Measurements from ENCODE around the gene POU2AF2.
"Not testable (repeated sequence)": the region's sequence is repeated elsewhere in the genome, so short reads cannot be mapped to it uniquely, and the experiment has no call there.

POU2AF2 gene

DNA sequence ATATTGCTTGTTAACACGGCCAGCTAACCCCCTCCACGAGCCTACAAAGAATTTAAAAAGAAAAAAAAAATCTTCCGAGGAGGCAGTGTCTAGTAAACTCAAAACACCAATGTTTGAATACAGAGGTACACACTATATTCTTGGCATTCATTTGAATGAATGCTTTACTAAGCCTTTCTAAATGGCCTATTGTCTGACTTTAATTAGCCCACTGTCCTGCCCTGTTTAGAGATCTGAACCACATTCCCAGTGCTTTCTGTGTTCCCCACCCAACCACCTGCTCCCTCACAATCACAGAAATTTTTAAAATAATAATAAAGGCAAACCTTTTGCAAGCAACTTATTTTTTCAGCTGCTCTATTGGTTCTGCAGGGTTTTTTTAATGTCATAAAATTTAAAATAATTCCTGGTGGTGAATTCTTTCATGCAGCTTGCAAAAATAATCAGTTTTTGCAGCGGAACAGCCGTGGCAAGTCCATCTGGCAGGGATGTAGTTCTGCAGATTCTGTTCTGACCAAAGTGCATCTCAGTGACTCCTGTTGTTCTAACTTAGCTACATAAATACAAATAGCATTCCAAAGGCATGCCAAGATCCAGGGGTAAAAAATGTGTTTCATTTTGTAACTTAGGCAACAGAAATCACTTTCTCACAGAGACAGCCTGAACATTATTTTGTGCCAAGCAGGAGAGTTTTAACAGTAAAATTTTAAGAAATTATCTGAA lies 23.8 kb downstream of the POU2AF2 start:
- DNase-seq (ENCODE audit: low read depth) = no peak
- no peak overlapping the region for H3K4me3 ChIP-seq (ENCODE audit: low read depth, low read length)
- TF ChIP-seq, protein P1, sequence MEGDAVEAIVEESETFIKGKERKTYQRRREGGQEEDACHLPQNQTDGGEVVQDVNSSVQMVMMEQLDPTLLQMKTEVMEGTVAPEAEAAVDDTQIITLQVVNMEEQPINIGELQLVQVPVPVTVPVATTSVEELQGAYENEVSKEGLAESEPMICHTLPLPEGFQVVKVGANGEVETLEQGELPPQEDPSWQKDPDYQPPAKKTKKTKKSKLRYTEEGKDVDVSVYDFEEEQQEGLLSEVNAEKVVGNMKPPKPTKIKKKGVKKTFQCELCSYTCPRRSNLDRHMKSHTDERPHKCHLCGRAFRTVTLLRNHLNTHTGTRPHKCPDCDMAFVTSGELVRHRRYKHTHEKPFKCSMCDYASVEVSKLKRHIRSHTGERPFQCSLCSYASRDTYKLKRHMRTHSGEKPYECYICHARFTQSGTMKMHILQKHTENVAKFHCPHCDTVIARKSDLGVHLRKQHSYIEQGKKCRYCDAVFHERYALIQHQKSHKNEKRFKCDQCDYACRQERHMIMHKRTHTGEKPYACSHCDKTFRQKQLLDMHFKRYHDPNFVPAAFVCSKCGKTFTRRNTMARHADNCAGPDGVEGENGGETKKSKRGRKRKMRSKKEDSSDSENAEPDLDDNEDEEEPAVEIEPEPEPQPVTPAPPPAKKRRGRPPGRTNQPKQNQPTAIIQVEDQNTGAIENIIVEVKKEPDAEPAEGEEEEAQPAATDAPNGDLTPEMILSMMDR (IDR thresholded peaks at IDR 0.05; ENCODE audit: insufficient read depth, low read depth, low read length, missing control alignments) = no peak

DNA sequence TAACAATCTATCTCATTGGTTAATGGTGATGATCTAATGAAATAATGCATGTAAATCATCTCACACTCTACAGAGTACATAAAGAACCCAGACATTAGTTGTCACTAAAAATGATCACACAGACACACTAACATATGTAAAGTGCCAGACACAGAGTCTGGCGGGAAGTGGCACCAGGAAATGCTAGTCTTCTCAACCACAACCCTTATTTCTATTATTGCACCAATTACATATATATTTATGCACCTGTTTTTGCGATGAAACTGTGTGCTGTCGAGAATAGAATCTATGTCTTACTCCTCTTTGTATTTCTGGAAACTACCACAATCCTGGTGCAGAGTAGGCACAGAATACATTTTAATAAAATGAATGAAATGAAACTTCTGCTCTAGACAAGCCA lies 26.9 kb downstream of the POU2AF2 start:
- TF ChIP-seq, protein P1 (IDR thresholded peaks at IDR 0.05; ENCODE audit: insufficient read depth, low read depth, low read length, missing control alignments) = no peak
- no peak overlapping the region for H3K4me3 ChIP-seq (ENCODE audit: low read depth, low read length)
- DNase-seq (ENCODE audit: low read depth) = no peak

DNA sequence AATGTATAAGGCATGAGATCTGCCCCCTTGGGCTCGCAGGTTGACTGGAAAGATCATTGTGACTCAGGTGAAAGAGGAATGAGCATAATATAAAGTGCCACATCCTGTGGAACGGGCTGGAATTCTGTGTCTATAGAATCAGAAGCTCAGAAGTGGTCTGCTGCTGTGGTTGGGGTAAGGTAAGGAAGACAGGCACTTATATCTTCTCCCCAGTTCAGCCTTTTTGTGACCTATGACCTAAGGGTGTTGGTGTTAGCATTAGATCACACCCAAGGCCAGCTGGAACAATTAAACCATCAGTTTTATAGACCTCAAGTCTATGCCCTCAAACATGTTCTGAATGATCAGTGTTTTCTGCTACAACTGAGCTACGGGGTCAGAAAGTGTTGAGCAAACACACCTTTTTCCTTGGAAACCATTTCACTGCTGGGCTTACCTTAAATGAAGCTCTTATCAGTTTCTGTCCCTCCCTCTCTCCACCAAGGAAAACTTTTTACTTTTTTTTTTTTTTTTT lies 37.1 kb downstream of the POU2AF2 start:
- TF ChIP-seq, protein P1 (IDR thresholded peaks at IDR 0.05; ENCODE audit: insufficient read depth, low read depth, low read length, missing control alignments) = no peak
- no peak for DNase-seq (ENCODE audit: low read depth)
- H3K4me3 ChIP-seq (ENCODE audit: low read depth, low read length) = no peak overlapping the region

DNA sequence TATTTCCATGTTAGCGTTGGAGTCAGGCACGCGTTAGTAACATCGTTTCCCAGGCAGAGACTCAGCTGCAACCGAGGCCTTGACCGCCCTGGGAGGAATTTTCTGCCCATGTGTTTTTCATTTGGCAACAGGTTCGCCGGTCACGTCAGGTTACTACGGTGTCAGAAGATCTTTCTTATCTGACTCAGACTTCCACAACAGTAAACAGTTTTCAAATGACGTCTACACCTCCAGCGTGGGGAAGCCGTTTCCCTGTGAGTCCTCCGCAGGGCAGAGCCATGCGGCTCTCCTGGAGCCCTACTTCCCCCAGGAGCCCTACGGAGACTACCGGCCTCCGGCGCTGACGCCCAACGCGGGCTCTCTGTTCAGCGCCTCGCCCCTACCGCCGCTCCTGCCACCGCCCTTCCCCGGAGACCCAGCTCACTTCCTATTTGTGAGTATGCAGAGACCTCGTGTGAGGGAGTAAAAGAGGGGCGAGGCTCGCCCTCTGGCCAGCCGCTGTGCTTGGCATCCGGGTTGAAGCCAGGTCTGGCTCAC lies 38.5 kb downstream of the POU2AF2 start:
- H3K4me3 ChIP-seq (ENCODE audit: low read depth, low read length) = no peak overlapping the region
- TF ChIP-seq, protein P1 (IDR thresholded peaks at IDR 0.05; ENCODE audit: insufficient read depth, low read depth, low read length, missing control alignments) = no peak
- no peak for DNase-seq (ENCODE audit: low read depth)

DNA sequence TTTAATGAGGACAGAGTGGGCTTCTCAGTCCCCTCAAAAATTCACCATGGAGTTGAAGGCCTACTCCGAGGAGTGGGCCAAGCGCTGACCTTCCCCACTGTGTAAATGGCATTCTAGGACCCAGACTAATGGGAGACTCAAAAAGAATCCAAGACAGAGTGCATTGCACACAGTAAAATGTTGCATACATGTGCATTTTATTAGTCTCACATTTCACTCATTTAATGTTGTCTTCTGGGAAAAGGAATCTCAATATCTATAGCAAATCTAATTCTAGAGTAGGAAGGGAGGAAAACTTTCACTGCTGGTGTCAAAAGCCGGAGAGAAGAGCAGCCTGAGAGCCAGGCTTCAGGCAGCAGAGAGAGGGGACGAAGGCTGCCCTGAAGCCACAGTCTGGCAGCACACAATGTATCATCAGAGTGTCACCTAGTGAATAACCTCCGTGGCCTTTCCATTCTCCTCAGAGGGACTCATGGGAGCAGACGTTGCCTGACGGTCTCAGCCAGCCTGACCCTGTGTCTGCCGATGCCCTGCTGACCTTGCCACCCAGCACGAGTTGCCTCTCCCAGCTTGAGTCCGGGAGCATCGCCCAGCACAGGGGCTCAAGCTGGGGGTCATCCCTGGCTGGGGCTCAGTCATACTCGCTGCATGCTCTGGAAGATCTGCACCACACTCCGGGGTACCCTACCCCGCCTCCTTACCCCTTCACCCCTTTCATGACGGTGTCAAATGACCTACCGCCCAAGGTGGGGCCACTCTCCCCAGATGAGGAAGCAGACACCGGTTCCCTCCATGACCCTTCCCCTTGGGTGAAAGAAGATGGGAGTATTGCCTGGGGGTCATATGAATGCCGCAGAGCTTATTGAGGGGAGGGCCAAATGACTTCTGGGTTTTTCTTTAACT lies 39.9 kb downstream of the POU2AF2 start:
- no peak overlapping the region for H3K4me3 ChIP-seq (ENCODE audit: low read depth, low read length)
- TF ChIP-seq, protein P1 (IDR thresholded peaks at IDR 0.05; ENCODE audit: insufficient read depth, low read depth, low read length, missing control alignments) = no peak
- no peak for DNase-seq (ENCODE audit: low read depth)

DNA sequence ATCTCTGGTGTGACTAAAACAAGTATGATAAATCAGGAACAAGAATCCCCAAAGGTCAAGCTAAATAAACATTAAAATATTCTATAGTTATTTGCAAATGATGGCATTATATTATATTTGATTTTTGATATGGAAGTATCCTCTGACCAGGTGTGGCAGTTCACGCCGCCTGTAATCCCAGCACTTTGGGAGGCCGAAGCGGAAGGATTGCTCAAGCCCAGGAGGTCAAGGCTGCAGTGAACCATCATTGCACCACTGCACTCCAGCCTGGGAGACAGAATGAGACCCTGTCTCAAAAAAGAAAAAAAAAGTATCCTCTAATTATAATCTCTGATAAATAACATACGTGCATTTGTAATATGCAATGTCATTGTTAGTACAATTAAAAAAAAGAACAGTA lies 46.2 kb downstream of the POU2AF2 start:
- TF ChIP-seq, protein P1 (IDR thresholded peaks at IDR 0.05; ENCODE audit: insufficient read depth, low read depth, low read length, missing control alignments) = no peak
- no peak overlapping the region for H3K4me3 ChIP-seq (ENCODE audit: low read depth, low read length)
- DNase-seq (ENCODE audit: low read depth) = no peak

DNA sequence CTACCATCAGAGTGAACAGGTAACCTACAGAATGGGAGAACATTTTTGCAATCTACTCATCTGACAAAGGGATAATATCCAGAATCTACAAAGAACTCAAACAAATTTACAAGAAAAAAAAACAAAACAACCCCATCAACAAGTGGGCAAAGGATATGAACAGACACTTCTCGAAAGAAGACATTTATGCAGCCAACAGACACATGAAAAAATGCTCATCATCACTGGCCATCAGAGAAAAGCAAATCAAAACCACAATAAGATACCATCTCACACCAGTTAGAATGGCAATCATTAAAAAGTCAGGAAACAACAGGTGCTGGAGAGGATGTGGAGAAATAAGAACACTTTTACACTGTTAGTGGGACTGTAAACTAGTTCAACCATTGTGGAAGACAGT lies 46.9 kb downstream of the POU2AF2 start:
- DNase-seq (ENCODE audit: low read depth); H3K4me3 ChIP-seq (ENCODE audit: low read depth, low read length): not testable (repeated sequence)
